A549 (cell line): ENCODE results near the gene CLEC4M. TPM values are rescaled to one million over a fixed set of nuclear protein-coding genes. Genes with fewer than 3 reads are reported as not detected.

Experiments used
- ATAC-seq, 2 experiments: fragments of 200-7000 bp in 1 of 2; fragments of >200 bp in 1 of 2; cut with Nextera tagmentation in 1 of 2; cut with Tn5 transposase in 1 of 2; 3 replicates each; pipeline versions ENCODE4 v1.8.0 to v1.9.1; 2018 to 2020; ENCODE audit warnings: mild to moderate bottlenecking in 1 of 2, moderate library complexity in 1 of 2
- CTCF ChIA-PET: fragments of 300-600 bp; sonication (Branson Sonifier 250); formaldehyde crosslinking; extraction: SDS; loops from one replicate; lab custom pipeline; 2021; ENCODE audit warnings: antibody characterized with exemption, inconsistent platforms; lab: Yijun Ruan, JAX
- POLR2A ChIA-PET: fragments of 350-600 bp; formaldehyde crosslinking; extraction: SDS; loops from one replicate; lab custom pipeline; 2021; ENCODE audit warnings: antibody characterized with exemption, inconsistent platforms; lab: Yijun Ruan, JAX
- DNase-seq, 2 experiments: peaks; one replicate each; pipeline versions ENCODE4 v3.0.0 to v3.0.0-alpha.2; 2011 to 2016; ENCODE audit warnings: low read depth in 1 of 2, low spot score in 1 of 2
- FAIRE-seq: peaks from 2 replicates; lab custom pipeline; 2011; peaks lifted over from hg19 to GRCh38; lab: Jason Lieb, UNC
- H3K27ac ChIP-seq, 2 experiments: fragments of >200 bp; sonication (Bioruptor Twin); formaldehyde crosslinking; 3 replicates each; pipeline ENCODE4 v1.5.1; 2016 to 2017
- H3K4me1 ChIP-seq: fragments of >200 bp; sonication (Bioruptor Twin); formaldehyde crosslinking; 3 replicates; pipeline ENCODE4 v1.6.1; 2016
- H3K4me2 ChIP-seq: fragments of >200 bp; sonication (Bioruptor Twin); formaldehyde crosslinking; 3 replicates; pipeline ENCODE4 v1.6.1; 2016
- H3K4me3 ChIP-seq: fragments of >200 bp; sonication (Bioruptor Twin); formaldehyde crosslinking; 3 replicates; pipeline ENCODE4 v1.5.1; 2016
- H3K9me3 ChIP-seq: fragments of >200 bp; sonication (Bioruptor Twin); formaldehyde crosslinking; 3 replicates; pipeline ENCODE4 v1.6.1; 2016
- BHLHE40 ChIP-seq: IDR thresholded peaks from 2 replicates; pipeline ENCODE4 v1.6.1; 2012; ENCODE audit warnings: low read depth, low read length, inconsistent platforms
- CBX8 ChIP-seq: fragments of 200-600 bp; sonication (generic); IDR thresholded peaks from 2 replicates; pipeline ENCODE4 v1.6.1; 2016
- CEBPB ChIP-seq, 2 experiments: fragments of >200 bp in 1 of 2; sonication (Bioruptor Twin) in 1 of 2; formaldehyde crosslinking in 1 of 2; IDR thresholded peaks; 2 replicates each; pipeline ENCODE4 v1.6.1; 2012 to 2016
- CHD2 ChIP-seq: fragments of 150-350 bp; IDR thresholded peaks from 2 replicates; pipeline ENCODE4 v1.6.1; 2014; ENCODE audit warnings: low read length; ENCODE audit not compliant: partially characterized antibody
- FOXS1 ChIP-seq: fragments of 250-450 bp; sonication (Bioruptor Pico); IDR thresholded peaks from 2 replicates; pipeline ENCODE4 v1.5.0; 2020; ENCODE audit warnings: mild to moderate bottlenecking, moderate library complexity
- HOXA7 ChIP-seq: fragments of 250-450 bp; sonication (Bioruptor Pico); IDR thresholded peaks from 2 replicates; pipeline ENCODE4 v1.5.0; 2020; ENCODE audit warnings: mild to moderate bottlenecking, moderate library complexity
- HOXB13 ChIP-seq: fragments of 250-450 bp; sonication (Bioruptor Pico); IDR thresholded peaks from 2 replicates; pipeline ENCODE4 v1.5.0; 2020; ENCODE audit warnings: low read depth, mild to moderate bottlenecking, moderate library complexity
- JUN ChIP-seq, 2 experiments: fragments of >200 bp; sonication (Bioruptor Twin); formaldehyde crosslinking; IDR thresholded peaks; 2 replicates in 1 of 2; 3 replicates in 1 of 2; pipeline ENCODE4 v1.6.1; 2016 to 2017
- KDM1A ChIP-seq: fragments of 200-600 bp; sonication (generic); IDR thresholded peaks from 2 replicates; pipeline ENCODE4 v1.6.1; 2016; ENCODE audit warnings: low read depth, mild to moderate bottlenecking
- KDM5A ChIP-seq: fragments of 200-600 bp; sonication (generic); IDR thresholded peaks from 2 replicates; pipeline ENCODE4 v1.6.1; 2016; ENCODE audit warnings: antibody characterized with exemption, mild to moderate bottlenecking
- MAFK ChIP-seq: fragments of 450-650 bp; IDR thresholded peaks from 2 replicates; pipeline ENCODE4 v1.6.1; 2014; ENCODE audit not compliant: partially characterized antibody
- NR3C1 ChIP-seq: fragments of >200 bp; sonication (Bioruptor Twin); formaldehyde crosslinking; IDR thresholded peaks from 3 replicates; pipeline ENCODE4 v1.6.1; 2017
- RAD21 ChIP-seq, 2 experiments: fragments of >200 bp in 1 of 2; sonication (Bioruptor Twin) in 1 of 2; formaldehyde crosslinking in 1 of 2; IDR thresholded peaks in 1 of 2; conservative IDR thresholded peaks in 1 of 2; 2 replicates in 1 of 2; 3 replicates in 1 of 2; pipeline ENCODE4 v1.6.1; 2012 to 2018; ENCODE audit warnings: inconsistent platforms in 1 of 2
- RFX5 ChIP-seq: fragments of 450-650 bp; IDR thresholded peaks from 2 replicates; pipeline ENCODE4 v1.7.1; 2014; ENCODE audit warnings: antibody characterized with exemption, mild to moderate bottlenecking, moderate library complexity
- RNF2 ChIP-seq: fragments of 200-600 bp; sonication (generic); IDR thresholded peaks from 2 replicates; pipeline ENCODE4 v1.6.1; 2016; ENCODE audit warnings: low read depth, mild to moderate bottlenecking, antibody characterized with exemption, moderate library complexity, borderline replicate concordance
- SMC3 ChIP-seq: fragments of >200 bp; sonication (Bioruptor Twin); formaldehyde crosslinking; IDR thresholded peaks from 3 replicates; pipeline ENCODE4 v1.6.1; 2018; ENCODE audit warnings: inconsistent platforms
- SREBF2 ChIP-seq: fragments of 450-650 bp; IDR thresholded peaks from 2 replicates; pipeline ENCODE4 v1.6.1; 2014; ENCODE audit warnings: mild to moderate bottlenecking, moderate library complexity
- TP53 ChIP-seq: fragments of 250-450 bp; sonication (Bioruptor Pico); IDR thresholded peaks from 2 replicates; pipeline ENCODE4 v1.5.0; 2021; ENCODE audit warnings: mild to moderate bottlenecking, moderate library complexity
- ZC3H11A ChIP-seq: fragments of 450-650 bp; IDR thresholded peaks from 2 replicates; pipeline ENCODE4 v1.6.1; 2014; ENCODE audit warnings: antibody characterized with exemption, mild to moderate bottlenecking
- ZNF302 ChIP-seq: fragments of 250-450 bp; sonication (Bioruptor Pico); IDR thresholded peaks from 2 replicates; pipeline ENCODE4 v1.9.0; 2021; ENCODE audit warnings: inconsistent platforms, mild to moderate bottlenecking, moderate library complexity
- ZSCAN20 ChIP-seq: fragments of 250-450 bp; sonication (Bioruptor Pico); IDR thresholded peaks from 2 replicates; pipeline ENCODE4 v1.8.0; 2022; ENCODE audit warnings: mild to moderate bottlenecking, moderate library complexity
- WGBS: methylation state at CpG from one replicate; pipeline ENCODE4 v1.1.6; 2017; ENCODE audit errors: missing lambda C conversion rate; 5-methylcytosine and 5-hydroxymethylcytosine counted together
- polyA plus RNA-seq, 4 experiments: library from polyadenylated mRNA; depleted of rRNA in 3 of 4; stranded (reverse); fragments of >200 nt; fragmentation: RNase III in 1 of 4; extraction: RNeasy Plus Mini Kit Qiagen cat#74134 plus additional on column Dnase treatment in 1 of 4; gene quantifications; 2 replicates in 3 of 4; 3 replicates in 1 of 4; pipeline ENCODE4 v1.2.3, GENCODE V29; 2011 to 2017
- TF ChIP-seq, protein P1 (sequence below): fragments of 450-650 bp; IDR thresholded peaks from 2 replicates; pipeline ENCODE4 v1.6.1; 2014; ENCODE audit warnings: antibody characterized with exemption
- TF ChIP-seq, protein P2 (sequence below): IDR thresholded peaks from 2 replicates; pipeline ENCODE4 v1.6.1; 2012; ENCODE audit warnings: low read depth, borderline replicate concordance
- TF ChIP-seq, protein P3 (sequence below): fragments of 200-600 bp; sonication (generic); IDR thresholded peaks from 2 replicates; pipeline ENCODE4 v1.6.1; 2016; ENCODE audit warnings: antibody characterized with exemption, mild to moderate bottlenecking, moderate library complexity

Gene CLEC4M
- polyA plus RNA-seq, 2 of the 4 experiments (the other 2 are of a cell fraction): not detected

DNA sequence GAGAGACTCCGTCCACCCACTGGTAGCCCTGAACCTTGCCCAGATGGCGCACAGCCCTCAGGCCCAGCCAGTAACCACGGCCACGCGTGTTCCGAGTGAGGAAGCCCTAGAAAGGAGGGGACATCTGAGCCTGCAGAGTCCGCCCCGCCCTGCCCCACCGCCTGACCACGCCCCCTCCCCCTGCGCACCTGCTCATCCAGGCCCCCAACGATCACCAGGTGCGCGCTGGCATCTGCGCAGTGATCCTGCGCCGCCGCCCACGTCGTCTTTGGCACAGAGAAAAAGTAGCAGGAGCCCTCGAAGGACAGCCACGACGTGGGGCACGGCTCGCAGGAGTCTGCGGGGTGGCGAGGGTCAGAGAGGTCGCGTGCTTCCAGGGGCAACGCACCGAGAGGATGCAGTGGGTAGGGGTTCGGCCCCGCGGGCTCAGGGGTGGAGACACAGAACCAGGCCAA is 33.2 kb upstream of the CLEC4M start:
- WGBS: 13% methylated on average over 9 of the region's 34 CpGs
- Histone ChIP-seq H3K27ac (no peak overlapping the region), H3K4me3 (no peak overlapping the region), H3K9me3 (no peaks in the 10 kb centered on the region), H3K4me2 (no peak overlapping the region), H3K4me1 (no peaks in the 10 kb centered on the region)
- TF ChIP-seq JUN (IDR thresholded peaks at IDR 0.05) (no peak), BHLHE40 (no peak)
- no peak for ATAC-seq
- DNase-seq: no peak
- ChIA-PET POLR2A (no interaction called here), CTCF (no interaction called here)
- FAIRE-seq: no peak

DNA sequence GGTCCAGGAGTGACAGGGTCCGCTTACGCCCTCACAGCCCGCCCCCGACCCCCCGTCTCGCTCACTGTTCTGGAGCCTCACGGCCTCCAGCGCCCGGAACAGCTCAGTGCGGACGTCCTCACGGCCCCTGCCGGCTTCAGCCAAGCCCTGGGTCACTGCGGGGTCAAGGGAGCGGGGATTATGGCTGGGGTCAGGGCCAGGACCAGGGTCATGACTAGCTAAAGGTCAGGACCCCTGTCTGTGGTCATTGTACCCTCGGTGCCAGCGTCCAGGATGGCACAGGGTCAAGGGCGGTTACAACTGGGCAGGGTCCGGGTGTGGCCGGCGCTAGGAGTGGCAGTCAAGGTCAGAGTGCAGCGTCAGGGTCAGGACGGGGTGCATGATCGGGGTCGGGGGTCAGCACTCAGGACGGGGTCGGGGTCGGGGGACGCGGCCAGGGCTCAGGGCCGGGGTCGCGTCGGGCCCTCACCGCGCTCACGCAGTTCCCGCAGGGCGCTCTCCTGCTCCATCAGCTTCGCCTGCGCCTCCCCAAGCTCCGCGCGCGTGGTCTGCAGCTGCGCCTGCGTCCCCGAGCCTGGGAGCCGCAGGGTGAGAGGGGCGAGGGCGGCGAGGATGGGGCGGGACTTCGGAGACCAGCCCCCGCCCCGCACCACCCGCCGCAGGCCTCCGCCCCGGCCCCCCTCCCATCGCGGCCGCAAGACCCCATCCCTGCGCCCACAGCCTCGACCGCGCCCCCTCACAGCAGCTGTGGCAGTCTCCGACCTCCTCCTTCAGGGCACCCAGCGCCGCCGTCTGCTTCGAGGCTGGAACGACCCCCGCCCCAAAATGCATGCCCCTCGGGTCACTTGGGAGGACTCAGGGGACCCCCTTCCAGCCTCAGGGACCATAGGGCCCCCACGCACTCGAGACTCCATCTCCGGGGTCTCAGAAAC is 32.5 kb upstream of the CLEC4M start:
- ChIA-PET CTCF (no interaction called here), POLR2A (no interaction called here)
- WGBS: 23% methylated on average over 5 of the region's 78 CpGs
- ATAC-seq: no peak
- Histone ChIP-seq H3K4me1 (no peaks in the 10 kb centered on the region), H3K4me2 (no peak overlapping the region), H3K4me3 (no peak overlapping the region), H3K27ac (no peak overlapping the region), H3K9me3 (no peaks in the 10 kb centered on the region)
- TF ChIP-seq ZSCAN20: no peak
- FAIRE-seq: no peak
- no peak for DNase-seq

DNA sequence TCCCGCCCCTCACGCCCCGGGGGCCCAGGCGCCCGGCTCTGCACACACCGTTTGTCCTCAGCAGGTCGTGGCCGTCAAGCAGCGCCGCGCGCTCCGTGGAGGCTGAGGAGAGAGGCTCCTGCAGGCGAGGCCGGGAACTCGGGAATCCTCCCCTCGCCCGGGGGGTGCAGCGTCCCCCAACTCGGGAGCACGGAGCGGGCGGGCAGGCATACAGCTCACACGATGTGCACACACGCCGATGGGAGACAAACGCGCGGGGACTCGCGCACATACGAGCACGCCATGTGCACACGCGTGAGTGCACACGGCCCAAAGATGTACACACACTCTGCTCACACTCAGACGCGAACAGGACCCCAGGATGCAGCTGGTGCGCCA is 31.8 kb upstream of the CLEC4M start:
- H3K27ac ChIP-seq: no peak overlapping the region
- no peaks in the 10 kb centered on the region for H3K9me3 ChIP-seq
- ChIA-PET CTCF (no interaction called here), POLR2A (no interaction called here)
- TF ChIP-seq, protein P1, sequence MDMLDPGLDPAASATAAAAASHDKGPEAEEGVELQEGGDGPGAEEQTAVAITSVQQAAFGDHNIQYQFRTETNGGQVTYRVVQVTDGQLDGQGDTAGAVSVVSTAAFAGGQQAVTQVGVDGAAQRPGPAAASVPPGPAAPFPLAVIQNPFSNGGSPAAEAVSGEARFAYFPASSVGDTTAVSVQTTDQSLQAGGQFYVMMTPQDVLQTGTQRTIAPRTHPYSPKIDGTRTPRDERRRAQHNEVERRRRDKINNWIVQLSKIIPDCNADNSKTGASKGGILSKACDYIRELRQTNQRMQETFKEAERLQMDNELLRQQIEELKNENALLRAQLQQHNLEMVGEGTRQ: no peak
- no peak for TF ChIP-seq KDM5A
- TF ChIP-seq RAD21 (conservative IDR thresholded peaks at IDR 0.05 in 1 of 2, IDR thresholded peaks at IDR 0.05 in 1 of 2): no peak
- TF ChIP-seq CHD2: no peak
- no peak overlapping the region for H3K4me3 ChIP-seq
- H3K4me2 ChIP-seq: no peak overlapping the region
- ATAC-seq: no peak
- no peaks in the 10 kb centered on the region for H3K4me1 ChIP-seq
- WGBS: 74% methylated on average over 22 of the region's 39 CpGs
- no peak for DNase-seq
- no peak for FAIRE-seq

DNA sequence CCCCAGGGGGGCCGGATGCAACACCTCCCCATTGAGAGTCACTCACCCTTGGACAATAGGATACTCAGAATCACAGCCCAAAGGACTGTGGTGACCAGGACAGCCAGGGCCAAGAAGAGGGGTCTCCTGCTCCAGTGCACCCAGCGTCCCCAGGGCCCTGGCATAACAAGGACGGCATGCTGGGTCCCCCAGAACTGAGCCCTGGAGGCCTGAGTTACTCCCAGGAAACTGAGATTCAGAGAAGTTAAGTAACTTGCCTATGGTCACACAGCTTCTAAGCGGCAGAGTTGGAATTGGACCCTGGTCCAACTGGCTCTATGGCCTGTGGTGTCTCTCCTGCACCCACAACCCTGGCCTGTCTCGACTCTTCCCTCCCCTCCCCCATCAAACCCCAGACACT is 31.4 kb upstream of the CLEC4M start:
- H3K4me1 ChIP-seq: no peaks in the 10 kb centered on the region
- no peak overlapping the region for H3K4me2 ChIP-seq
- DNase-seq (no peak), FAIRE-seq (no peak), ATAC-seq (no peak)
- TF ChIP-seq RNF2: no peak
- H3K27ac ChIP-seq: no peak overlapping the region
- no peak overlapping the region for H3K4me3 ChIP-seq
- WGBS: 50% methylated on average over 2 of the region's 5 CpGs
- H3K9me3 ChIP-seq: no peaks in the 10 kb centered on the region
- CTCF ChIA-PET: no interaction called here
- POLR2A ChIA-PET: no interaction called here

DNA sequence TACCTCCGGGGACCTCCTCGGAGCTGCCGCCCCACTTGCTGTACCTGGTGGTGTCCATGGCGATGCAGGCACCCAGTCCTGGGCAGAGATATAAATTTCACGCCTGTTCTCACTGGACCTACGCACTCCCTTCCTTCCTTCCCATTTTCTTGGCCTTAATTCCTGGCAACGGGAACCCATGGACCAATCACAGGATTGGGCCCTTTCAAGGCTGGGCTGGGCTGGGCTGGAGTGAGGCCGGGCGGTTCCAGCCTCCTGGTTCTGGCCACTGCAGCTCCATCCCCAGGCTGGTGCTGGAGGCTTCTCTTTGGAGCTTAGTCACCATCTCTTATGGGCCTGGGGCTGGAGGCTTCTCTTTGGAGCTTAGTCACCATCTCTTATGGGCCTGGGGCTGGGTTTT is 31.0 kb upstream of the CLEC4M start, which contains the start of gene CLEC4G:
Gene CLEC4G (minus strand): TSS at position 66 of the 400 bp plus-strand sequence. CDS start 8 bp downstream, at position 58.
- Histone ChIP-seq H3K4me2 (no peak within 1 kb of the TSS), H3K4me3 (no peak within 1 kb of the TSS), H3K9me3 (no peaks in the 10 kb centered on the region), H3K27ac (no peak within 1 kb of the TSS), H3K4me1 (no peaks in the 10 kb centered on the region)
- ChIA-PET POLR2A (no interaction called here), CTCF (no interaction called here)
- DNase-seq (no peak), ATAC-seq (peak in 1 of 2 experiments; percentile 48; a peak in 3 of 6 replicates), FAIRE-seq (no peak)
- WGBS: 56% methylated on average over 6 of the region's 9 CpGs
- TF ChIP-seq NR3C1: no peak
- TF ChIP-seq HOXA7: no peak
- no peak for TF ChIP-seq KDM1A
- TF ChIP-seq TP53 (CRISPR knock-in tag): no peak
- TF ChIP-seq ZC3H11A: no peak
- TF ChIP-seq SREBF2: no peak
- no peak for TF ChIP-seq ZNF302 (CRISPR knock-in tag)
- TF ChIP-seq, protein P2, sequence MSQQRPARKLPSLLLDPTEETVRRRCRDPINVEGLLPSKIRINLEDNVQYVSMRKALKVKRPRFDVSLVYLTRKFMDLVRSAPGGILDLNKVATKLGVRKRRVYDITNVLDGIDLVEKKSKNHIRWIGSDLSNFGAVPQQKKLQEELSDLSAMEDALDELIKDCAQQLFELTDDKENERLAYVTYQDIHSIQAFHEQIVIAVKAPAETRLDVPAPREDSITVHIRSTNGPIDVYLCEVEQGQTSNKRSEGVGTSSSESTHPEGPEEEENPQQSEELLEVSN: no peak
- TF ChIP-seq CBX8: no peak
- TF ChIP-seq FOXS1: no peak
- no peak for TF ChIP-seq SMC3
- no peak for TF ChIP-seq CEBPB (IDR thresholded peaks at IDR 0.05)
- TF ChIP-seq HOXB13 (CRISPR knock-in tag): no peak
- no peak for TF ChIP-seq MAFK
- no peak for TF ChIP-seq RFX5
- TF ChIP-seq, protein P3, sequence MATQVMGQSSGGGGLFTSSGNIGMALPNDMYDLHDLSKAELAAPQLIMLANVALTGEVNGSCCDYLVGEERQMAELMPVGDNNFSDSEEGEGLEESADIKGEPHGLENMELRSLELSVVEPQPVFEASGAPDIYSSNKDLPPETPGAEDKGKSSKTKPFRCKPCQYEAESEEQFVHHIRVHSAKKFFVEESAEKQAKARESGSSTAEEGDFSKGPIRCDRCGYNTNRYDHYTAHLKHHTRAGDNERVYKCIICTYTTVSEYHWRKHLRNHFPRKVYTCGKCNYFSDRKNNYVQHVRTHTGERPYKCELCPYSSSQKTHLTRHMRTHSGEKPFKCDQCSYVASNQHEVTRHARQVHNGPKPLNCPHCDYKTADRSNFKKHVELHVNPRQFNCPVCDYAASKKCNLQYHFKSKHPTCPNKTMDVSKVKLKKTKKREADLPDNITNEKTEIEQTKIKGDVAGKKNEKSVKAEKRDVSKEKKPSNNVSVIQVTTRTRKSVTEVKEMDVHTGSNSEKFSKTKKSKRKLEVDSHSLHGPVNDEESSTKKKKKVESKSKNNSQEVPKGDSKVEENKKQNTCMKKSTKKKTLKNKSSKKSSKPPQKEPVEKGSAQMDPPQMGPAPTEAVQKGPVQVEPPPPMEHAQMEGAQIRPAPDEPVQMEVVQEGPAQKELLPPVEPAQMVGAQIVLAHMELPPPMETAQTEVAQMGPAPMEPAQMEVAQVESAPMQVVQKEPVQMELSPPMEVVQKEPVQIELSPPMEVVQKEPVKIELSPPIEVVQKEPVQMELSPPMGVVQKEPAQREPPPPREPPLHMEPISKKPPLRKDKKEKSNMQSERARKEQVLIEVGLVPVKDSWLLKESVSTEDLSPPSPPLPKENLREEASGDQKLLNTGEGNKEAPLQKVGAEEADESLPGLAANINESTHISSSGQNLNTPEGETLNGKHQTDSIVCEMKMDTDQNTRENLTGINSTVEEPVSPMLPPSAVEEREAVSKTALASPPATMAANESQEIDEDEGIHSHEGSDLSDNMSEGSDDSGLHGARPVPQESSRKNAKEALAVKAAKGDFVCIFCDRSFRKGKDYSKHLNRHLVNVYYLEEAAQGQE: no peak
